ENCODE results near the gene HDAC4. TPM values are rescaled to one million over a fixed set of nuclear protein-coding genes. Genes with fewer than 3 reads are reported as not detected.

The HDAC4 gene
- total and polyA plus RNA-seq, 2 donors (not counting 1 experiment from before 2014, with no cell fraction given): 13.5 to 46.0 TPM

GRCh38 chr2:239275044-239275685 lies 125.7 kb downstream of the HDAC4 start:
- H3K79me2 ChIP-seq (ENCODE audit: control insufficient read depth, insufficient read depth, low read length): peaks cover 35% of the 10 kb centered on the region
- no peak for TF ChIP-seq CTCF (IDR thresholded peaks at IDR 0.05)
- no peak for TF ChIP-seq EZH2 (IDR thresholded peaks at IDR 0.05; ENCODE audit: borderline replicate concordance, insufficient read depth, low read depth, low read length, poor library complexity, severe bottlenecking)
- Mint-ChIP-seq H3K4me1 (peaks cover 15% of the 10 kb centered on the region), H3K9me3 (ENCODE audit: insufficient read depth) (no peaks in the 10 kb centered on the region), H3K27me3 (peaks cover 68% of the 10 kb centered on the region), H3K27ac (peak overlapping the region; percentile 79), H3K4me3 (peak overlapping the region; percentile 72)
- H3K9me3 ChIP-seq (ENCODE audit: control extremely low read depth in 1 of 3, control insufficient read depth in 2 of 3, insufficient read depth in 1 of 3, low read length in 2 of 3): peaks cover 0 to 6% (median 0%) of the 10 kb centered on the region in 3 donors
- no peak overlapping the region for H3K9ac ChIP-seq (ENCODE audit: low read length)
- H3K27ac ChIP-seq (ENCODE audit: low read length in 2 of 2): no peak overlapping the region
- H3K4me2 ChIP-seq (replicated peaks; ENCODE audit: low read depth, low read length, poor library complexity, severe bottlenecking): peak overlapping the region; percentile 25
- H3K27me3 ChIP-seq (replicated peaks in 1 of 4; ENCODE audit: control extremely low read depth in 1 of 4, control insufficient read depth in 3 of 4, insufficient read depth in 4 of 4, low read length in 3 of 4): peaks cover 0 to 73% (median 16%) of the 10 kb centered on the region in 4 experiments
- POLR2A ChIA-PET: no interaction called here
- CTCF ChIA-PET: no interaction called here
- peaks cover 4 to 17% of the 10 kb centered on the region in 2 donors for H3K4me1 ChIP-seq (ENCODE audit: control insufficient read depth in 2 of 2, insufficient read depth in 2 of 2, low read length in 2 of 2)
- intact Hi-C loops (cut with micrococcal nuclease): loop anchor here (1.0 kb wide), 1 partner anchor 8 kb away; no protein-coding TSS in a partner anchor
- no peak overlapping the region for H3K4me3 ChIP-seq (ENCODE audit: control extremely low read depth in 1 of 5, extremely low read depth in 1 of 5, insufficient read depth in 1 of 5, low read depth in 2 of 5, low read length in 4 of 5)
- DNase-seq: peak; percentile 54
- 79% methylated on average over 24 of the region's 34 CpGs for WGBS (ENCODE audit: insufficient coverage)
- H4K20me1 ChIP-seq (ENCODE audit: control insufficient read depth, insufficient read depth, low read length, poor library complexity, severe bottlenecking): peaks cover 98% of the 10 kb centered on the region
- no peaks in the 10 kb centered on the region for H3K36me3 ChIP-seq (replicated peaks in 1 of 2; ENCODE audit: control extremely low read depth in 1 of 2, control insufficient read depth in 1 of 2, extremely low read depth in 1 of 2, insufficient read depth in 2 of 2, low read length in 1 of 2)
- H2AFZ ChIP-seq (ENCODE audit: insufficient read depth, low read depth, low read length, poor library complexity, severe bottlenecking): no peak overlapping the region
- peak; percentile 93 for ATAC-seq (ENCODE audit: low read depth)

- Histone ChIP-seq H3K4me2 (replicated peaks; ENCODE audit: low read depth, low read length, poor library complexity, severe bottlenecking) (peak overlapping the region; percentile 9), H3K27ac (ENCODE audit: low read length in 2 of 2) (no peak overlapping the region), H3K9ac (ENCODE audit: low read length) (no peak overlapping the region), H3K9me3 (ENCODE audit: control extremely low read depth in 1 of 3, control insufficient read depth in 2 of 3, insufficient read depth in 1 of 3, low read length in 2 of 3) (peaks cover 0 to 6% (median 0%) of the 10 kb centered on the region in 3 donors), H4K20me1 (ENCODE audit: control insufficient read depth, insufficient read depth, low read length, poor library complexity, severe bottlenecking) (peaks cover 98% of the 10 kb centered on the region), H3K36me3 (replicated peaks in 1 of 2; ENCODE audit: control extremely low read depth in 1 of 2, control insufficient read depth in 1 of 2, extremely low read depth in 1 of 2, insufficient read depth in 2 of 2, low read length in 1 of 2) (no peaks in the 10 kb centered on the region), H3K79me2 (ENCODE audit: control insufficient read depth, insufficient read depth, low read length) (peaks cover 39% of the 10 kb centered on the region), H3K27me3 (replicated peaks in 1 of 4; ENCODE audit: control extremely low read depth in 1 of 4, control insufficient read depth in 3 of 4, insufficient read depth in 4 of 4, low read length in 3 of 4) (peaks cover 0 to 78% (median 17%) of the 10 kb centered on the region in 4 experiments), H3K4me1 (ENCODE audit: control insufficient read depth in 2 of 2, insufficient read depth in 2 of 2, low read length in 2 of 2) (peaks cover 7 to 18% of the 10 kb centered on the region in 2 donors), H2AFZ (ENCODE audit: insufficient read depth, low read depth, low read length, poor library complexity, severe bottlenecking) (no peak overlapping the region), H3K4me3 (ENCODE audit: control extremely low read depth in 1 of 5, extremely low read depth in 1 of 5, insufficient read depth in 1 of 5, low read depth in 2 of 5, low read length in 4 of 5) (no peak overlapping the region)
- ChIA-PET POLR2A (no interaction called here), CTCF (no interaction called here)
- 74% methylated on average over 14 of the region's 16 CpGs for WGBS (ENCODE audit: insufficient coverage)
- DNase-seq (no peak), ATAC-seq (ENCODE audit: low read depth) (peak; percentile 11)
- Mint-ChIP-seq H3K4me3 (peak overlapping the region; percentile 49), H3K4me1 (peaks cover 18% of the 10 kb centered on the region), H3K27ac (no peak overlapping the region), H3K27me3 (peaks cover 71% of the 10 kb centered on the region), H3K9me3 (ENCODE audit: insufficient read depth) (no peaks in the 10 kb centered on the region)
- intact Hi-C loops (cut with micrococcal nuclease): loop anchor here (1.0 kb wide), 1 partner anchor 7 kb away; no protein-coding TSS in a partner anchor
- no peak for TF ChIP-seq CTCF (IDR thresholded peaks at IDR 0.05)
- TF ChIP-seq EZH2 (IDR thresholded peaks at IDR 0.05; ENCODE audit: borderline replicate concordance, insufficient read depth, low read depth, low read length, poor library complexity, severe bottlenecking): no peak
Observed at GRCh38 chr2:239274391-239275043, 126.3 kb downstream of the HDAC4 start.
